Tibial artery (tissue), 4 donors: ENCODE measurements around the gene GINS1.

Experiments used
- DNase-seq, 2 donors: peaks; one replicate each; pipeline ENCODE4 v3.0.0-alpha.2; 2019
- H3K27ac ChIP-seq, 2 donors: fragments of 200-600 bp; sonication (generic) in 1 of 2; 1 replicate in 1 of 2; 2 replicates in 1 of 2; pipeline ENCODE4 v1.5.1; 2018 to 2019; ENCODE audit warnings: mild to moderate bottlenecking in 1 of 2
- H3K27me3 ChIP-seq, 2 donors: fragments of 200-600 bp; sonication (generic) in 1 of 2; one replicate each; pipeline versions ENCODE4 v1.5.1 to v1.6.0; 2016 to 2019
- H3K36me3 ChIP-seq, 3 donors: fragments of 200-600 bp; sonication (generic) in 2 of 3; one replicate each; pipeline ENCODE4 v1.5.1; 2016 to 2019; ENCODE audit warnings: mild to moderate bottlenecking in 2 of 3
- H3K4me1 ChIP-seq, 4 donors: fragments of 200-600 bp; sonication (generic) in 2 of 4; 1 replicate in 3 of 4; 2 replicates in 1 of 4; pipeline ENCODE4 v1.5.1; 2016 to 2019
- H3K4me3 ChIP-seq, 2 donors: fragments of 200-600 bp; sonication (generic) in 1 of 2; 1 replicate in 1 of 2; 2 replicates in 1 of 2; pipeline ENCODE4 v1.5.1; 2018 to 2019; ENCODE audit warnings: mild to moderate bottlenecking in 2 of 2
- H3K9me3 ChIP-seq, 3 donors: fragments of 200-600 bp; sonication (generic) in 1 of 3; one replicate each; pipeline ENCODE4 v1.5.1; 2016 to 2019
- intact Hi-C: fragments of 100-400 bp; cut with DNase I; formaldehyde crosslinking; loops from one replicate; pipeline ENCODE4 v1.15.0; 2023; ENCODE audit warnings: low total_unique reads
- TF ChIP-seq, protein P1 (sequence below), 2 experiments: fragments of 200-600 bp in 1 of 2; fragments of 450-650 bp in 1 of 2; IDR thresholded peaks; one replicate each; pipeline ENCODE4 v1.5.1; 2017 to 2019; ENCODE audit warnings: antibody characterized with exemption in 2 of 2, mild to moderate bottlenecking in 1 of 2, moderate library complexity in 1 of 2

The GINS1 gene

DNA sequence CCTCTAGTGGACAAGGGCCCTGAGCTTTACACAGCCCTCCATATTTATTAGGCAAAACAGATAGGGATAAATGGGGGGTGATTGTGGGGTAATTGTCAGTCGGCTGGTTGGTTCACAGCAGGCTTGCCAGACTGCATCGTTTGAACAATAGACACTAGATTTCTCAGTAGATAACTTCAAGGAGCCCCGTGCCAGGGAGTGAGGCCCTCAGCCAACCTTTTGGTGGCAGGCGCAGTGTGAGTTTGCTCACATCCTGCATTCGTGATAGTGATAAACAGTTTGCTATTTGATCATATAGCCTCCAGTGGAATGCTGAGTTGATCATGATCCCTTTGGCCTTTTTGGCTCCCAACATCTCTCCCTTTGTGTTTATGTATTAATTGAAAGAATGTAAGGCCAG, 13.2 kb upstream of the GINS1 start:
- Histone ChIP-seq H3K4me1 (peaks cover 0 to 12% (median 6%) of the 10 kb centered on the region in 4 donors), H3K4me3 (no peak overlapping the region), H3K27me3 (no peaks in the 10 kb centered on the region), H3K36me3 (no peaks in the 10 kb centered on the region), H3K27ac (no peak overlapping the region), H3K9me3 (no peaks in the 10 kb centered on the region)
- DNase-seq, result no peak
- intact Hi-C loops, result loop anchor here (5.0 to 10.0 kb wide), 4 partner anchors 92 to 397 kb away; partner anchors contain the start of gene ENTPD6
- TF ChIP-seq, protein P1, sequence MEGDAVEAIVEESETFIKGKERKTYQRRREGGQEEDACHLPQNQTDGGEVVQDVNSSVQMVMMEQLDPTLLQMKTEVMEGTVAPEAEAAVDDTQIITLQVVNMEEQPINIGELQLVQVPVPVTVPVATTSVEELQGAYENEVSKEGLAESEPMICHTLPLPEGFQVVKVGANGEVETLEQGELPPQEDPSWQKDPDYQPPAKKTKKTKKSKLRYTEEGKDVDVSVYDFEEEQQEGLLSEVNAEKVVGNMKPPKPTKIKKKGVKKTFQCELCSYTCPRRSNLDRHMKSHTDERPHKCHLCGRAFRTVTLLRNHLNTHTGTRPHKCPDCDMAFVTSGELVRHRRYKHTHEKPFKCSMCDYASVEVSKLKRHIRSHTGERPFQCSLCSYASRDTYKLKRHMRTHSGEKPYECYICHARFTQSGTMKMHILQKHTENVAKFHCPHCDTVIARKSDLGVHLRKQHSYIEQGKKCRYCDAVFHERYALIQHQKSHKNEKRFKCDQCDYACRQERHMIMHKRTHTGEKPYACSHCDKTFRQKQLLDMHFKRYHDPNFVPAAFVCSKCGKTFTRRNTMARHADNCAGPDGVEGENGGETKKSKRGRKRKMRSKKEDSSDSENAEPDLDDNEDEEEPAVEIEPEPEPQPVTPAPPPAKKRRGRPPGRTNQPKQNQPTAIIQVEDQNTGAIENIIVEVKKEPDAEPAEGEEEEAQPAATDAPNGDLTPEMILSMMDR (IDR thresholded peaks at IDR 0.05), result no peak

DNA sequence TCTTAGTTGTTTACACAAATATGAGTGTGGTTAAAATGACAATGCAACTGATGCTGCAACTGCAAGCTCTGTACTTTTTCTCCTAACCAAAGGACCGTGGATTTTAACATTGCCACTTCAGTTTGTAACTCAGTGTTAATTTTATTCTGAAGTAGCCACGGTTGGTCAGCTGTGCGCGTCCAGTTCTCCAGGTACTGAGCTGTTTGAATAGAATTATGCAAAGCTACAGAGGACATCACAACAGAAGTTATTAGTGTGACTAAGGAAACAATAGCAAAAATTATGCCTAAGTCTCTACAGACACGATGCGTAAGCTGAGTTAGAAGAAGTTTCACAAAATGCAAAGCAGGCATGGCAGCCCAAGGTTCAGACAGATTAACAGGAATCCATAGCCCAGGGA, 12.5 kb upstream of the GINS1 start:
- Histone ChIP-seq H3K4me3 (no peak overlapping the region), H3K9me3 (no peaks in the 10 kb centered on the region), H3K36me3 (no peaks in the 10 kb centered on the region), H3K4me1 (peaks cover 0 to 5% (median 2%) of the 10 kb centered on the region in 4 donors), H3K27ac (no peak overlapping the region), H3K27me3 (no peaks in the 10 kb centered on the region)
- intact Hi-C loops, result loop anchor here (5.0 to 10.0 kb wide), 5 partner anchors 83 to 398 kb away; partner anchors contain the start of gene ENTPD6
- TF ChIP-seq, protein P1 (IDR thresholded peaks at IDR 0.05), result no peak
- DNase-seq, result no peak

DNA sequence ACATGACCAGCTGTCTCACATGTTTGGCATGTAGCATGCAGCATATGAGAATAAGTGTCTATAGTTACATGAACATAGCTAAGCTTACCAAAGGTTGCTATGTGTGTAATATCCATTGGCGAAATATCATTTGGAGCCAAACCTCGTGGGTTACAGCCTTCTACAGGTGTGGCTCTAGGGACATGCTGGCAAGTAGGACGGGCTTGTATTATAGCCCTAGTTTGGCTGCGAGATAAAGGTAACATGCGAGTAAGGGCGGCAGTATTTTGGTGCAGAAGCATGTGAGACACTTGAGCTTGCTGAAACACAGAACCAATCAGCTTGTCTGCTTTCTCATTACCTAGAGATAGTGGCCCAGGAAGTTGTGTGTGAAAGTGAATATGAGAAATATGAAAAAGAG, 10.4 kb upstream of the GINS1 start:
- H3K4me1 ChIP-seq, result peaks cover 0 to 4% (median 0%) of the 10 kb centered on the region in 4 donors
- peaks cover 0 to 3% of the 10 kb centered on the region in 2 donors for H3K27me3 ChIP-seq
- no peaks in the 10 kb centered on the region for H3K36me3 ChIP-seq
- H3K4me3 ChIP-seq, result no peak overlapping the region
- intact Hi-C loops, result loop anchor here (5.0 to 10.0 kb wide), 3 partner anchors 85 to 332 kb away; partner anchors contain the start of gene ENTPD6
- H3K27ac ChIP-seq, result no peak overlapping the region
- DNase-seq, result no peak
- H3K9me3 ChIP-seq, result peaks cover 0 to under 1% (median 0%) of the 10 kb centered on the region in 3 donors
- TF ChIP-seq, protein P1 (IDR thresholded peaks at IDR 0.05), result no peak

DNA sequence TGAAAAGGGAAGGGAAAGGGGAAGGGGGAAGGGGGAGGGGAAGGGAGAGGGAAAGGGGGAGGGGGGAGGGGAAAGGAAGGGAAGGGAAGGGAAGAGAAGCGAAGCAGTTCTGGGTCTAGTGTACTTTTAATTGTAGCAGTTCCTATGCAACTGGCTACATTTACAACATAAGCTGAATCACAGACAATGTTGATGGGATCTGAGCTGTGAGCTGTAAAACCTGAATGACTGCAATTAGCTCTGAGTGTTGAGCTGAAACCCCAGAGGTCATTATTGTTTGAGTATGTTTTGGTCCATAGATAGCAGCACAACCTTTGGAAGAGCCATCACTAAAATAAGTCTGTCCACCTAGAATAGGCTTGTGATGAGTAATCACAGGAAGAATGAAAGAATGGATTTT, 9.7 kb upstream of the GINS1 start:
- peaks cover 0 to 3% of the 10 kb centered on the region in 2 donors for H3K27me3 ChIP-seq
- DNase-seq, result no peak
- no peak overlapping the region for H3K4me3 ChIP-seq
- peaks cover 0 to 4% (median 0%) of the 10 kb centered on the region in 4 donors for H3K4me1 ChIP-seq
- intact Hi-C loops, result loop anchor here (5.0 to 10.0 kb wide), 3 partner anchors 86 to 333 kb away; partner anchors contain the start of gene ENTPD6
- H3K36me3 ChIP-seq, result no peaks in the 10 kb centered on the region
- TF ChIP-seq, protein P1 (IDR thresholded peaks at IDR 0.05), result no peak
- no peak overlapping the region for H3K27ac ChIP-seq
- peaks cover 0 to 8% (median 6%) of the 10 kb centered on the region in 3 donors for H3K9me3 ChIP-seq

DNA sequence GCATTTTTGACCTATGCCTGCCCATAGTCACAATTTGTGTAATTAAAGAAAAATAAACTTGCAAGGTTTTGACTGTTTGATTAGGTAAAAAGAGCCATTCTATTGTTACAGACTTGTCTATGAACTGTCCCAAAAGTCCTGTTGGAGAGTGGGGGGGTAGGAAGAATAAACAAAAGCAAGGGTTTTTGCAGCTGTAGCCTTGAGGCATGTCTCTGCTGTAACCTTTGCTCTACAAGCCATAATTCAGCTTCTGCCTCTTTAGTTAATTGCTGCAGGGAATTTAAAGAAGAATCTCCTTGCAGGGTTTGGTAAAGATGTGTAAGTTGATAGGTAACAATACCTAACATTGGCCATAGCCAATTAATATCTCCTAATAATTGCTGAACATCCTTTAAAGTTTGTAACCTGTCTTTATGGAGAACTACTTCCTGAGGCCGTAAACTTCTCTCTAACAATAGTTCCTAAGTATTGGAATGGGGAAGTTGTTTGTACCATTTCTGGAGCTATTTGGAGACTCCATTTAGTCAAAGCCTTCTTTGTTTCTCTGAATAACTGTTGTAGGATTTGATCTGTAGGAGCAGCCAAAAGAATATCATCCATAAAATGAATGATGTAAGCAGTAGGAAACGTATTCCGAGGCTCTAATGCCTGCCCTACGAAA, 9.0 kb upstream of the GINS1 start:
- intact Hi-C loops, result loop anchor here (5.0 to 10.0 kb wide), 3 partner anchors 86 to 334 kb away; partner anchors contain the start of gene ENTPD6
- Histone ChIP-seq H3K9me3 (peaks cover 0 to 13% (median 13%) of the 10 kb centered on the region in 3 donors), H3K27ac (no peak overlapping the region), H3K36me3 (no peaks in the 10 kb centered on the region), H3K4me3 (no peak overlapping the region), H3K27me3 (peaks cover 0 to 3% of the 10 kb centered on the region in 2 donors), H3K4me1 (peaks cover 0 to 4% (median 0%) of the 10 kb centered on the region in 4 donors)
- DNase-seq, result no peak
- TF ChIP-seq, protein P1 (IDR thresholded peaks at IDR 0.05), result no peak
